ENCODE results near the gene ISCA1. TPM values are rescaled to one million over a fixed set of nuclear protein-coding genes. Genes with fewer than 3 reads are reported as not detected.

Gene ISCA1
- total and polyA plus RNA-seq, 2 of the 8 experiments (the other 6 are each of a cell fraction or from before 2014, with no cell fraction given), result 35.0 to 40.0 TPM

DNA sequence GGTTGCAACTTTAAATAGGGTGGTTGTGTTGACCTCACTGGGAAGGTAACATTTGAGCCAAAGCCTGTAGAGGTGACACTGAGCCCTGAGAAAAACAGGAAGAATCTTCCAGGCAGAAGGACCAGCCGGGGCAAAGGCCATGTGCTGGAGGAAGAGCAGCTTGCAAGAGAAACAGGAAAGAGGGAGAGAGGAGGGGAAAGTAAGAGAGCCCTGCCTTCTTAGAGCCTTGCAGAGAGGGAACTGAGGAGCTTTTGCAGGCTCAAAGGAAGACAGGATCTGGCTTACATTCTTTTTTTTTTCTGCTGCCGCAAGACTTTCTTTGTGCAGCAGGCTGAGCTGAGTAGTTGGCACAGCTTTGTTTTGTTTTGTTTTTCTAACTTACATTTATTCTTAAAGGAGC lies 40.3 kb downstream of the ISCA1 start:
- POLR2A ChIA-PET (ENCODE audit: partially characterized antibody), result no interaction called here
- Histone ChIP-seq H3K18ac (ENCODE audit: extremely low read depth, low read length) (no peak overlapping the region), H3K27ac (ENCODE audit: low read depth, low read length) (no peak overlapping the region), H4K5ac (ENCODE audit: insufficient read length, low read depth, low read length) (no peak overlapping the region), H4K91ac (replicated peaks; ENCODE audit: insufficient read length, low read length) (no peak overlapping the region), H3K36me3 (ENCODE audit: control insufficient read depth in 2 of 4, insufficient read depth in 4 of 4, low read length in 3 of 4) (no peaks in the 10 kb centered on the region), H3K79me1 (ENCODE audit: low read depth, low read length) (no peaks in the 10 kb centered on the region), H2BK120ac (replicated peaks; ENCODE audit: low read depth, low read length) (no peak overlapping the region), H2AK5ac (ENCODE audit: low read depth, low read length) (no peak overlapping the region), H3K14ac (ENCODE audit: insufficient read length) (no peak overlapping the region), H3K27me3 (replicated peaks in 1 of 4; ENCODE audit: control insufficient read depth in 3 of 4, extremely low read depth in 1 of 4, insufficient read depth in 3 of 4, low read length in 3 of 4) (no peaks in the 10 kb centered on the region), H2BK15ac (ENCODE audit: low read length) (no peak overlapping the region), H3K9ac (replicated peaks in 1 of 4; ENCODE audit: extremely low read depth in 1 of 4, low read depth in 3 of 4, low read length in 3 of 4) (no peak overlapping the region), H3K79me2 (ENCODE audit: control insufficient read depth in 1 of 2, insufficient read depth in 2 of 2, low read length in 2 of 2) (no peaks in the 10 kb centered on the region), H3K4ac (replicated peaks; ENCODE audit: insufficient read length, low read depth, low read length) (no peak overlapping the region), H2BK12ac (ENCODE audit: low read depth, low read length) (no peak overlapping the region), H3K23ac (ENCODE audit: insufficient read length) (no peak overlapping the region), H3K4me3 (ENCODE audit: extremely low read depth in 1 of 4, insufficient read depth in 2 of 4, low read depth in 3 of 4, low read length in 4 of 4) (no peak overlapping the region), H2BK20ac (ENCODE audit: low read length) (no peak overlapping the region), H3K4me2 (ENCODE audit: insufficient read depth in 1 of 2, low read depth in 2 of 2, low read length in 2 of 2) (no peak overlapping the region), H3K4me1 (replicated peaks in 1 of 4; ENCODE audit: control insufficient read depth in 3 of 4, insufficient read depth in 4 of 4, low read length in 3 of 4) (no peaks in the 10 kb centered on the region; a peak in 2 of 7 replicates), H3K9me3 (ENCODE audit: insufficient read depth in 2 of 2, low read depth in 1 of 2, low read length in 1 of 2) (no peaks in the 10 kb centered on the region), H3K23me2 (ENCODE audit: low read depth, low read length) (no peaks in the 10 kb centered on the region; the same call in 1 of the 2 replicates), H2AFZ (ENCODE audit: low read length) (peak overlapping the region; percentile 28; the same call in 1 of the 2 replicates), H2BK5ac (ENCODE audit: low read depth, low read length) (no peak overlapping the region), H4K20me1 (replicated peaks in 1 of 2; ENCODE audit: control insufficient read depth in 1 of 2, insufficient read depth in 2 of 2, low read length in 2 of 2) (no peaks in the 10 kb centered on the region), H3K56ac (replicated peaks; ENCODE audit: insufficient read length, low read depth, low read length) (no peak overlapping the region), H4K8ac (ENCODE audit: extremely low read depth, insufficient read depth, low read length) (no peak overlapping the region)
- 83% methylated on average over 2 of the region's 2 CpGs; no CpG with 5 or more reads in 1 of the 2 experiments for WGBS, 2 experiments (ENCODE audit: extremely low coverage in 1 of 2, insufficient coverage in 1 of 2, insufficient read length in 1 of 2, insufficient replicate concordance in 2 of 2, low coverage in 1 of 2, low lambda C conversion rate in 2 of 2, missing lambda C conversion rate in 1 of 2)
- TF ChIP-seq, protein P1, sequence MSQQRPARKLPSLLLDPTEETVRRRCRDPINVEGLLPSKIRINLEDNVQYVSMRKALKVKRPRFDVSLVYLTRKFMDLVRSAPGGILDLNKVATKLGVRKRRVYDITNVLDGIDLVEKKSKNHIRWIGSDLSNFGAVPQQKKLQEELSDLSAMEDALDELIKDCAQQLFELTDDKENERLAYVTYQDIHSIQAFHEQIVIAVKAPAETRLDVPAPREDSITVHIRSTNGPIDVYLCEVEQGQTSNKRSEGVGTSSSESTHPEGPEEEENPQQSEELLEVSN (IDR thresholded peaks at IDR 0.05), result no peak
- TF ChIP-seq SUZ12 (IDR thresholded peaks at IDR 0.05; ENCODE audit: low read length), result no peak
- TF ChIP-seq KDM1A (IDR thresholded peaks at IDR 0.05; ENCODE audit: borderline replicate concordance, low read length), result no peak
- TF ChIP-seq, protein P2, sequence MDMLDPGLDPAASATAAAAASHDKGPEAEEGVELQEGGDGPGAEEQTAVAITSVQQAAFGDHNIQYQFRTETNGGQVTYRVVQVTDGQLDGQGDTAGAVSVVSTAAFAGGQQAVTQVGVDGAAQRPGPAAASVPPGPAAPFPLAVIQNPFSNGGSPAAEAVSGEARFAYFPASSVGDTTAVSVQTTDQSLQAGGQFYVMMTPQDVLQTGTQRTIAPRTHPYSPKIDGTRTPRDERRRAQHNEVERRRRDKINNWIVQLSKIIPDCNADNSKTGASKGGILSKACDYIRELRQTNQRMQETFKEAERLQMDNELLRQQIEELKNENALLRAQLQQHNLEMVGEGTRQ (IDR thresholded peaks at IDR 0.05; ENCODE audit: low read length), result no peak
- no peak for DNase-seq (ENCODE audit: low read depth in 1 of 2, low spot score in 2 of 2)
- no peak for FAIRE-seq
- CTCF ChIA-PET (ENCODE audit: partially characterized antibody), result interaction anchor here (0.9 to 1.5 kb wide), 3 partner anchors 39 to 207 kb away, joined by 3 to 5 read pairs (median 3); no protein-coding TSS in a partner anchor

Data from H1 (cell line).